Ramos (cell line): ENCODE measurements around the gene SYT14.
"Not testable (repeated sequence)": the region's sequence is repeated elsewhere in the genome, so short reads cannot be mapped to it uniquely, and the experiment has no call there.

Experiments
- in situ Hi-C: fragments of 300-500 bp; cut with MboI; formaldehyde crosslinking; loops from one replicate; pipeline ENCODE4 v1.14.3; 2022; ENCODE audit warnings: low sequenced_read_pairs; ENCODE audit not compliant: unreplicated experiment

The SYT14 gene

GRCh38 chr1:210189426-210189825 is 251.4 kb downstream of the SYT14 start:
- in situ Hi-C loops, result no loop called here

- in situ Hi-C loops, result no loop called here
Observed at GRCh38 chr1:210195635-210196160, 257.7 kb downstream of the SYT14 start.

- in situ Hi-C loops, result not testable (repeated sequence)
Observed at GRCh38 chr1:210196266-210196665, 258.2 kb downstream of the SYT14 start.

GRCh38 chr1:210198840-210199239 is 260.8 kb downstream of the SYT14 start:
- in situ Hi-C loops, result no loop called here

GRCh38 chr1:210200124-210200736 is 262.2 kb downstream of the SYT14 start:
- in situ Hi-C loops, result no loop called here

GRCh38 chr1:210201681-210202080 is 263.7 kb downstream of the SYT14 start:
- in situ Hi-C loops, result no loop called here

GRCh38 chr1:210207597-210208450 is 269.8 kb downstream of the SYT14 start:
- in situ Hi-C loops, result no loop called here

GRCh38 chr1:210213335-210213734 is 275.3 kb downstream of the SYT14 start:
- in situ Hi-C loops, result no loop called here

GRCh38 chr1:210214573-210215409 is 276.8 kb downstream of the SYT14 start:
- in situ Hi-C loops, result no loop called here

GRCh38 chr1:210217482-210217881 is 279.5 kb downstream of the SYT14 start:
- in situ Hi-C loops, result no loop called here

- in situ Hi-C loops, result no loop called here
Observed at GRCh38 chr1:210218047-210218446, 280.0 kb downstream of the SYT14 start.
